Neural progenitor cell (in vitro differentiated cells): ENCODE data around the gene SPN.

Experiments
- EZH2 ChIP-seq: fragments of 200-600 bp; sonication (generic); IDR thresholded peaks from 2 replicates; pipeline ENCODE4 v1.6.1; 2017; ENCODE audit warnings: antibody characterized with exemption, mild to moderate bottlenecking, moderate library complexity
- EZH2phosphoT487 ChIP-seq: fragments of 200-600 bp; sonication (generic); IDR thresholded peaks from 2 replicates; pipeline ENCODE4 v1.6.1; 2017; ENCODE audit warnings: antibody characterized with exemption
- TF ChIP-seq, protein P1 (sequence below): fragments of 200-600 bp; sonication (generic); IDR thresholded peaks from 2 replicates; pipeline ENCODE4 v1.5.1; 2017; ENCODE audit warnings: antibody characterized with exemption, mild to moderate bottlenecking

DNA sequence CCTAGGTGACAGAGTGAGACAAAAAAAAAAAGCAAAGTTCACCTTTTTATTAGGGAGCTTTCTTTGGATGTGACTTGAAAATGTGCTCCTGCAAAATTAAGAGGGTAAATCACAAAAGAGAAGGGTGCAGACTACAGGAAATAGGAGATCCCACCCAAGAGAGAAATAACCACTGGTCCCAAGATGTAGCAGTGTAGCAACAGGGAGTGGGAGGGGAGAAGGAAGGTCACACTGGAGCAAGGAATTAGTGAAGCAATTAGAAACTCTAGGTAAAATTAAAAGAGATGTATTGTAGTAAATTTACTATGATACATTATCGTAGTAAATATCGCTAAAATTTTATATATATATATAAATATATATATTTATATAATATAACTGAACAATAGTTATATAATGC, 12.3 kb upstream of the SPN start:
- TF ChIP-seq, protein P1, sequence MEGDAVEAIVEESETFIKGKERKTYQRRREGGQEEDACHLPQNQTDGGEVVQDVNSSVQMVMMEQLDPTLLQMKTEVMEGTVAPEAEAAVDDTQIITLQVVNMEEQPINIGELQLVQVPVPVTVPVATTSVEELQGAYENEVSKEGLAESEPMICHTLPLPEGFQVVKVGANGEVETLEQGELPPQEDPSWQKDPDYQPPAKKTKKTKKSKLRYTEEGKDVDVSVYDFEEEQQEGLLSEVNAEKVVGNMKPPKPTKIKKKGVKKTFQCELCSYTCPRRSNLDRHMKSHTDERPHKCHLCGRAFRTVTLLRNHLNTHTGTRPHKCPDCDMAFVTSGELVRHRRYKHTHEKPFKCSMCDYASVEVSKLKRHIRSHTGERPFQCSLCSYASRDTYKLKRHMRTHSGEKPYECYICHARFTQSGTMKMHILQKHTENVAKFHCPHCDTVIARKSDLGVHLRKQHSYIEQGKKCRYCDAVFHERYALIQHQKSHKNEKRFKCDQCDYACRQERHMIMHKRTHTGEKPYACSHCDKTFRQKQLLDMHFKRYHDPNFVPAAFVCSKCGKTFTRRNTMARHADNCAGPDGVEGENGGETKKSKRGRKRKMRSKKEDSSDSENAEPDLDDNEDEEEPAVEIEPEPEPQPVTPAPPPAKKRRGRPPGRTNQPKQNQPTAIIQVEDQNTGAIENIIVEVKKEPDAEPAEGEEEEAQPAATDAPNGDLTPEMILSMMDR = no peak
- TF ChIP-seq EZH2 (no peak), EZH2phosphoT487 (no peak)
